ENCODE results near the gene TNPO1.

GRCh38 chr5:72956324-72957140 lies 140.1 kb downstream of the TNPO1 start:
- TF ChIP-seq, protein P1, sequence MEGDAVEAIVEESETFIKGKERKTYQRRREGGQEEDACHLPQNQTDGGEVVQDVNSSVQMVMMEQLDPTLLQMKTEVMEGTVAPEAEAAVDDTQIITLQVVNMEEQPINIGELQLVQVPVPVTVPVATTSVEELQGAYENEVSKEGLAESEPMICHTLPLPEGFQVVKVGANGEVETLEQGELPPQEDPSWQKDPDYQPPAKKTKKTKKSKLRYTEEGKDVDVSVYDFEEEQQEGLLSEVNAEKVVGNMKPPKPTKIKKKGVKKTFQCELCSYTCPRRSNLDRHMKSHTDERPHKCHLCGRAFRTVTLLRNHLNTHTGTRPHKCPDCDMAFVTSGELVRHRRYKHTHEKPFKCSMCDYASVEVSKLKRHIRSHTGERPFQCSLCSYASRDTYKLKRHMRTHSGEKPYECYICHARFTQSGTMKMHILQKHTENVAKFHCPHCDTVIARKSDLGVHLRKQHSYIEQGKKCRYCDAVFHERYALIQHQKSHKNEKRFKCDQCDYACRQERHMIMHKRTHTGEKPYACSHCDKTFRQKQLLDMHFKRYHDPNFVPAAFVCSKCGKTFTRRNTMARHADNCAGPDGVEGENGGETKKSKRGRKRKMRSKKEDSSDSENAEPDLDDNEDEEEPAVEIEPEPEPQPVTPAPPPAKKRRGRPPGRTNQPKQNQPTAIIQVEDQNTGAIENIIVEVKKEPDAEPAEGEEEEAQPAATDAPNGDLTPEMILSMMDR (conservative IDR thresholded peaks at IDR 0.05 in 1 of 2, IDR thresholded peaks at IDR 0.05 in 1 of 2; ENCODE audit: extremely low read depth in 1 of 2, insufficient read depth in 1 of 2, low read depth in 1 of 2, low read length in 2 of 2): no peak
- no peak for TF ChIP-seq EZH2 (IDR thresholded peaks at IDR 0.05; ENCODE audit: borderline replicate concordance, low read length)

Measured in mammary epithelial cell (primary cell).